Mesothelial cell of epicardium (in vitro differentiated cells): ENCODE results near the gene HOXC9. TPM values are rescaled to one million over a fixed set of nuclear protein-coding genes. Genes with fewer than 3 reads are reported as not detected.

Source experiments
- DNase-seq, 2 experiments: peaks; one replicate each; pipeline ENCODE4 v3.0.0; 2021; ENCODE audit warnings: low spot score in 2 of 2; ENCODE audit not compliant: unreplicated experiment in 2 of 2
- H3K27ac Mint-ChIP-seq: 2 replicates; pipeline ENCODE4 v1.8.0; 2021; ENCODE audit warnings: mixed read lengths
- H3K27me3 Mint-ChIP-seq: 2 replicates; pipeline ENCODE4 v1.8.0; 2021; ENCODE audit warnings: low read depth, mixed read lengths
- H3K36me3 Mint-ChIP-seq: 2 replicates; pipeline ENCODE4 v1.8.0; 2021; ENCODE audit warnings: mixed read lengths
- H3K4me1 Mint-ChIP-seq: 2 replicates; pipeline ENCODE4 v1.8.0; 2021; ENCODE audit warnings: mixed read lengths
- H3K4me3 Mint-ChIP-seq: 2 replicates; pipeline ENCODE4 v1.8.0; 2021; ENCODE audit warnings: mild to moderate bottlenecking, moderate library complexity, mixed read lengths
- H3K9me3 Mint-ChIP-seq: 2 replicates; pipeline ENCODE4 v1.8.0; 2021; ENCODE audit warnings: mixed read lengths
- CTCF ChIP-seq: fragments of 200-600 bp; sonication (generic); IDR thresholded peaks from one replicate; pipeline ENCODE4 v1.5.0; 2021; ENCODE audit warnings: antibody characterized with exemption; ENCODE audit not compliant: unreplicated experiment
- total RNA-seq: library from RNA; stranded (reverse); gene quantifications from 3 replicates; pipeline ENCODE4 v1.2.1, GENCODE V29; 2021

The HOXC9 gene
- total RNA-seq, 1 donor from 2014 or later = 2.0 TPM

GRCh38 chr12:54042970-54043853 is 43.3 kb downstream of the HOXC9 start:
- Mint-ChIP-seq H3K27me3 (peaks cover 22% of the 10 kb centered on the region), H3K36me3 (no peaks in the 10 kb centered on the region), H3K9me3 (no peaks in the 10 kb centered on the region), H3K27ac (peak overlapping the region; percentile 98), H3K4me1 (peaks cover 90% of the 10 kb centered on the region), H3K4me3 (peak overlapping the region; percentile 72)
- DNase-seq = no peak
- no peak for TF ChIP-seq CTCF

- H3K27me3 Mint-ChIP-seq = peaks cover 31% of the 10 kb centered on the region
- peak overlapping the region; percentile 72 for H3K4me3 Mint-ChIP-seq
- H3K27ac Mint-ChIP-seq = peak overlapping the region; percentile 98
- peaks cover 92% of the 10 kb centered on the region for H3K4me1 Mint-ChIP-seq
- H3K36me3 Mint-ChIP-seq = no peaks in the 10 kb centered on the region
- DNase-seq = no peak
- no peaks in the 10 kb centered on the region for H3K9me3 Mint-ChIP-seq
- no peak for TF ChIP-seq CTCF
Measured at GRCh38 chr12:54044425-54045103, 44.6 kb downstream of the HOXC9 start.

- Mint-ChIP-seq H3K27me3 (peaks cover 38% of the 10 kb centered on the region), H3K4me1 (peaks cover 92% of the 10 kb centered on the region), H3K27ac (peak overlapping the region; percentile 98), H3K9me3 (no peaks in the 10 kb centered on the region), H3K4me3 (peak overlapping the region; percentile 72), H3K36me3 (no peaks in the 10 kb centered on the region)
- DNase-seq = no peak
- no peak for TF ChIP-seq CTCF
Measured at GRCh38 chr12:54045401-54045800, 45.4 kb downstream of the HOXC9 start.

- Mint-ChIP-seq H3K4me1 (peaks cover 94% of the 10 kb centered on the region), H3K36me3 (no peaks in the 10 kb centered on the region), H3K4me3 (peak overlapping the region; percentile 72), H3K27ac (peak overlapping the region; percentile 98), H3K9me3 (no peaks in the 10 kb centered on the region), H3K27me3 (peaks cover 42% of the 10 kb centered on the region)
- no peak for DNase-seq
- no peak for TF ChIP-seq CTCF
Measured at GRCh38 chr12:54045868-54046521, 46.0 kb downstream of the HOXC9 start.

GRCh38 chr12:54046809-54047159 is 46.8 kb downstream of the HOXC9 start:
- H3K36me3 Mint-ChIP-seq = no peaks in the 10 kb centered on the region
- peaks cover 95% of the 10 kb centered on the region for H3K4me1 Mint-ChIP-seq
- H3K27ac Mint-ChIP-seq = peak overlapping the region; percentile 98
- DNase-seq = peak in 1 of 2 experiments; percentile 51
- no peaks in the 10 kb centered on the region for H3K9me3 Mint-ChIP-seq
- H3K27me3 Mint-ChIP-seq = peaks cover 47% of the 10 kb centered on the region
- H3K4me3 Mint-ChIP-seq = peak overlapping the region; percentile 72
- no peak for TF ChIP-seq CTCF
